Loucy (cell line): ENCODE results near the gene GNE.

Source experiments
- H2AFZ ChIP-seq: fragments of 200-600 bp; sonication (generic); 2 replicates; pipeline ENCODE4 v1.6.0; 2016; ENCODE audit warnings: antibody characterized with exemption, mild to moderate bottlenecking, low read length, moderate library complexity
- H3F3A ChIP-seq: fragments of 200-600 bp; 2 replicates; pipeline ENCODE4 v1.6.0; 2016; ENCODE audit warnings: antibody characterized with exemption, low read depth, mild to moderate bottlenecking
- H3K27me3 ChIP-seq: fragments of 200-600 bp; sonication (generic); 2 replicates; pipeline ENCODE4 v1.6.1; 2014; ENCODE audit warnings: low read length, mild to moderate bottlenecking; ENCODE audit not compliant: insufficient read depth, poor library complexity, severe bottlenecking
- H3K36me3 ChIP-seq: fragments of 200-600 bp; sonication (generic); 2 replicates; pipeline ENCODE4 v1.6.1; 2016; ENCODE audit warnings: low read length; ENCODE audit not compliant: insufficient read depth
- H3K4me1 ChIP-seq: fragments of 200-600 bp; sonication (generic); 2 replicates; pipeline ENCODE4 v1.5.1; 2014; ENCODE audit warnings: low read length, mild to moderate bottlenecking; ENCODE audit not compliant: insufficient read depth, poor library complexity, severe bottlenecking
- H3K4me2 ChIP-seq: fragments of 200-600 bp; sonication (generic); 2 replicates; pipeline ENCODE4 v1.6.0; 2014; ENCODE audit warnings: antibody characterized with exemption, low read length, low read depth, mild to moderate bottlenecking; ENCODE audit not compliant: poor library complexity, severe bottlenecking
- H3K4me3 ChIP-seq: fragments of 200-600 bp; sonication (generic); 2 replicates; pipeline ENCODE4 v1.5.1; 2014; ENCODE audit warnings: low read length, mild to moderate bottlenecking, mixed read lengths; ENCODE audit not compliant: poor library complexity, severe bottlenecking
- H3K79me2 ChIP-seq: fragments of 200-600 bp; sonication (generic); 2 replicates; pipeline ENCODE4 v1.6.1; 2014; ENCODE audit warnings: low read length; ENCODE audit not compliant: insufficient read depth
- H3K9ac ChIP-seq: fragments of 200-600 bp; sonication (generic); 2 replicates; pipeline ENCODE4 v1.6.0; 2014; ENCODE audit warnings: mild to moderate bottlenecking, low read depth, low read length, moderate library complexity; ENCODE audit not compliant: poor library complexity, severe bottlenecking
- H3K9me2 ChIP-seq: fragments of 200-600 bp; sonication (generic); replicated peaks from 2 replicates; pipeline ENCODE4 v1.6.1; 2016; ENCODE audit warnings: low read depth, low read length, mixed read lengths
- H3K9me3 ChIP-seq: fragments of 200-600 bp; sonication (generic); 2 replicates; pipeline ENCODE4 v1.6.1; 2014; ENCODE audit warnings: mild to moderate bottlenecking, antibody characterized with exemption, low read length, low read depth; ENCODE audit not compliant: insufficient read depth
- H4K20me1 ChIP-seq: fragments of 200-600 bp; sonication (generic); 2 replicates; pipeline ENCODE4 v1.6.0; 2014; ENCODE audit warnings: antibody characterized with exemption, low read length, mild to moderate bottlenecking; ENCODE audit not compliant: insufficient read depth, poor library complexity, severe bottlenecking
- CTCF ChIP-seq: fragments of 200-600 bp; sonication (generic); conservative IDR thresholded peaks from 2 replicates; pipeline ENCODE4 v1.5.1; 2014; ENCODE audit warnings: mild to moderate bottlenecking, antibody characterized with exemption, low read length
- EZH2phosphoT487 ChIP-seq: fragments of 200-600 bp; IDR thresholded peaks from 2 replicates; pipeline ENCODE4 v1.6.1; 2018; ENCODE audit warnings: antibody characterized with exemption, mild to moderate bottlenecking, moderate library complexity, borderline replicate concordance

Gene GNE

DNA sequence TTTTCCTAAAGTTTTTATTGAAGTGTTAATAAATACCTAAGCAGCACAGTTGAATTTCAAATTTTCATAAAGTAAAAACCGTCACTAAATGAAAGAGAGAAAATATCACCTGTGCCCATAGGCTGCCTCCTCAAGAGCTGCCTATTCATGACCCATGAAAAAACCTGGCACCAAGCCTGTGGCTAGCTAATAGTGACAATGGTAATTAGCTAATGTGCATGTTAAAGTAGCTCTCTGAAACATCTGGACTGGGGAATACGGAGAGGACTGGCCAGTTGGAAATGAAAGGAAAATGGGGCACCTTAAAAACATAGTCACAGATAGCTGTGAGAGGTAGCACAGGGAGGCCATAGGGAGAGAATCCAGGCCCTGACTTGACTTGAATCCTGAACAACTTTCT, 5.4 kb upstream of the GNE start:
- no peak overlapping the region for H3K4me3 ChIP-seq
- no peaks in the 10 kb centered on the region for H3K36me3 ChIP-seq
- TF ChIP-seq EZH2phosphoT487 (no peak), CTCF (no peak)
- no peaks in the 10 kb centered on the region for H4K20me1 ChIP-seq
- no peak overlapping the region for H3K9ac ChIP-seq
- H3K4me1 ChIP-seq, result no peaks in the 10 kb centered on the region
- no peaks in the 10 kb centered on the region for H3K27me3 ChIP-seq
- no peak overlapping the region for H3K4me2 ChIP-seq
- H3K79me2 ChIP-seq, result no peaks in the 10 kb centered on the region
- H3K9me2 ChIP-seq, result no peaks in the 10 kb centered on the region
- H3F3A ChIP-seq, result no peaks in the 10 kb centered on the region
- H2AFZ ChIP-seq, result no peak overlapping the region
- no peaks in the 10 kb centered on the region for H3K9me3 ChIP-seq

GRCh38 chr9:36258996-36259533, 817 bp upstream of the GNE start:
- peak overlapping the region; percentile 92 for H3K4me2 ChIP-seq
- H3K9ac ChIP-seq, result peak overlapping the region; percentile 85
- H3F3A ChIP-seq, result no peaks in the 10 kb centered on the region
- H3K27me3 ChIP-seq, result no peaks in the 10 kb centered on the region
- peaks cover 23% of the 10 kb centered on the region for H3K79me2 ChIP-seq
- peaks cover 8% of the 10 kb centered on the region for H4K20me1 ChIP-seq
- H3K9me3 ChIP-seq, result no peaks in the 10 kb centered on the region
- H3K36me3 ChIP-seq, result no peaks in the 10 kb centered on the region
- H3K9me2 ChIP-seq, result no peaks in the 10 kb centered on the region
- peaks cover 5% of the 10 kb centered on the region for H3K4me1 ChIP-seq
- H2AFZ ChIP-seq, result peak overlapping the region; percentile 97
- TF ChIP-seq EZH2phosphoT487 (no peak), CTCF (no peak)
- H3K4me3 ChIP-seq, result peak overlapping the region; percentile 94

DNA sequence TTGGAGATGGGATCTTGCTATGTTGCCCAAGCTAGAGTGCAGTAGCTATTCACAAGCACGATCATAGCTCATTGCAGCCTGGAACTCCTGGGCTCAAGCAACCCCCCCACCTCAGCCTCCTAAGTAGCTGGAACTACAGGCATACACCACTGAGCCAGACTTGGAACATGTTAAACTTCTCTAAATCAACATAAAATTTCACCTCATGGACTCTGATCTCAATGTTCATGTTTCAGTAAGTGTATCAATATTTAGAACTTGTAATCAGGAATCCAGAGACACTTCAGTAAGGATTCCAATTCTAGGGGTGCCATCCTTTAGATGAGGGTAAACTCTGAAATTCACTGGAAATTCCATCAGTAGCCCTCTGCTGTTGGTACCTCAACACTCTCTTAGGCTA, 6.8 kb downstream of the GNE start:
- Histone ChIP-seq H2AFZ (no peak overlapping the region), H4K20me1 (peaks cover 4% of the 10 kb centered on the region), H3K9me3 (no peaks in the 10 kb centered on the region), H3K4me3 (no peak overlapping the region), H3K79me2 (peaks cover 28% of the 10 kb centered on the region), H3K9ac (no peak overlapping the region), H3K36me3 (no peaks in the 10 kb centered on the region; the same call in 1 of the 2 replicates), H3F3A (no peaks in the 10 kb centered on the region), H3K9me2 (no peaks in the 10 kb centered on the region), H3K27me3 (no peaks in the 10 kb centered on the region), H3K4me1 (no peaks in the 10 kb centered on the region), H3K4me2 (no peak overlapping the region)
- TF ChIP-seq CTCF (no peak), EZH2phosphoT487 (no peak)
